HUES48 (cell line): ENCODE data around the gene EIPR1.
A peak's percentile ranks its signal among the peaks of the same experiment; 100 is the strongest.

Experiments used
- H3K27ac ChIP-seq: one replicate; pipeline ENCODE4 v1.7.0; 2013; ENCODE audit warnings: low read depth, low read length, inconsistent platforms
- H3K27me3 ChIP-seq: 2 replicates; pipeline ENCODE4 v1.6.1; 2013; ENCODE audit warnings: mild to moderate bottlenecking, low read length; ENCODE audit not compliant: control insufficient read depth, insufficient read depth
- H3K36me3 ChIP-seq: 2 replicates; pipeline ENCODE4 v1.6.1; 2013; ENCODE audit warnings: low read length; ENCODE audit not compliant: control insufficient read depth, insufficient read depth
- H3K4me1 ChIP-seq: 2 replicates; pipeline ENCODE4 v1.6.1; 2013; ENCODE audit warnings: mild to moderate bottlenecking, low read length; ENCODE audit not compliant: control insufficient read depth, insufficient read depth
- H3K4me3 ChIP-seq: 2 replicates; pipeline ENCODE4 v1.5.1; 2013; ENCODE audit warnings: mild to moderate bottlenecking, low read depth, low read length
- H3K9ac ChIP-seq: 2 replicates; pipeline ENCODE4 v1.6.1; 2013; ENCODE audit warnings: mild to moderate bottlenecking, low read depth, low read length, moderate library complexity
- H3K9me3 ChIP-seq: 2 replicates; pipeline ENCODE4 v1.6.1; 2013; ENCODE audit warnings: low read length; ENCODE audit not compliant: control insufficient read depth, insufficient read depth

Gene EIPR1

DNA sequence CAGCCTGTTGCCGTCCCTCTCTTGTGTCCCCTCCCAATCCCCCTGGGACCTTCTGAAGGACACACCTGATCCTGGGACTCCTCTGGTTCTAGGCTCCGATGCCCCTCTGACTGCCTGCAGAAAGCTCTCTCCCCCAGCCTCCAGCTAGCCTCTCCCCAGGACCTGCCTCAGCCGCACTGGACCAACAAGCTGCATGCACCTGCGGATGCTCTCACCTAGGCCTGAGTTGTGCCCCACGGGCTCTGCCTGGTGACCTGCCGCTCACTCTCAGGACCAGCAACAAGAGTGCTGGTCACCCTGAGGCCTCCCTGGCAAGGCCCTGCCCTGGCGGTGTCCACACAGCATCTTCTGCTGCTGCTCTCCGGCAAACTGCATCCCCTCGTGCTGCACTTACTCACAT, 63.0 kb downstream of the EIPR1 start:
- Histone ChIP-seq H3K4me1 (no peaks in the 10 kb centered on the region), H3K9ac (no peak overlapping the region), H3K9me3 (no peaks in the 10 kb centered on the region), H3K36me3 (no peaks in the 10 kb centered on the region), H3K27me3 (no peaks in the 10 kb centered on the region), H3K27ac (no peak overlapping the region), H3K4me3 (no peak overlapping the region)

- H3K4me1 ChIP-seq = no peaks in the 10 kb centered on the region
- H3K27ac ChIP-seq = no peak overlapping the region
- no peaks in the 10 kb centered on the region for H3K27me3 ChIP-seq
- no peaks in the 10 kb centered on the region for H3K36me3 ChIP-seq
- no peak overlapping the region for H3K9ac ChIP-seq
- H3K9me3 ChIP-seq = no peaks in the 10 kb centered on the region
- no peak overlapping the region for H3K4me3 ChIP-seq
Measured at GRCh38 chr2:3313781-3314375, 63.7 kb downstream of the EIPR1 start.

- Histone ChIP-seq H3K4me3 (no peak overlapping the region), H3K36me3 (no peaks in the 10 kb centered on the region), H3K4me1 (0 out of 2 replicates have a peak, but pooled peaks cover 6% of the 10 kb centered on the region), H3K9ac (no peak overlapping the region), H3K27ac (no peak overlapping the region), H3K27me3 (no peaks in the 10 kb centered on the region), H3K9me3 (no peaks in the 10 kb centered on the region)
Measured at GRCh38 chr2:3312576-3313345, 64.9 kb downstream of the EIPR1 start.

DNA sequence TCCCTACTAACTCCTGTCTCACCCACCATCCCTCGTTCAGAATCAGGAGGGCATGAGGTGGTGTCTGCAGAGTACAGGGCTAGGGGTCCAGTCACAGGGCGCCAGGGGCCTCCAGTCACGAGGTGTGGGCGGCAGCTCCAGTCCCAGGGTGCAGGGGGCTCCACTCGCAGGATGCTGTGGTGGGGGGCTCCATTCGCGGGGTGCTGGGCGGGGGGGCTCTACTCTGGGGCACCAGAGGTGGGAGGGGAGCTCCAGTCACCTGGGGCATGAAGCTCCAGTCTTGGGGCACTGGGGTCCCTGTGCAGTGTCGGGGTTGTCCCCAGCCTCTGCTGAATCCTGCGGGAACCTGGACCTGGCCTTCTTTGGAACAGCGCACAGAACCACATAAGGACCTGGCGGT, 66.0 kb downstream of the EIPR1 start:
- Histone ChIP-seq H3K9ac (no peak overlapping the region), H3K4me1 (0 out of 2 replicates have a peak, but pooled peaks cover 6% of the 10 kb centered on the region), H3K27me3 (no peaks in the 10 kb centered on the region), H3K4me3 (no peak overlapping the region), H3K9me3 (no peaks in the 10 kb centered on the region), H3K36me3 (no peaks in the 10 kb centered on the region), H3K27ac (no peak overlapping the region)

DNA sequence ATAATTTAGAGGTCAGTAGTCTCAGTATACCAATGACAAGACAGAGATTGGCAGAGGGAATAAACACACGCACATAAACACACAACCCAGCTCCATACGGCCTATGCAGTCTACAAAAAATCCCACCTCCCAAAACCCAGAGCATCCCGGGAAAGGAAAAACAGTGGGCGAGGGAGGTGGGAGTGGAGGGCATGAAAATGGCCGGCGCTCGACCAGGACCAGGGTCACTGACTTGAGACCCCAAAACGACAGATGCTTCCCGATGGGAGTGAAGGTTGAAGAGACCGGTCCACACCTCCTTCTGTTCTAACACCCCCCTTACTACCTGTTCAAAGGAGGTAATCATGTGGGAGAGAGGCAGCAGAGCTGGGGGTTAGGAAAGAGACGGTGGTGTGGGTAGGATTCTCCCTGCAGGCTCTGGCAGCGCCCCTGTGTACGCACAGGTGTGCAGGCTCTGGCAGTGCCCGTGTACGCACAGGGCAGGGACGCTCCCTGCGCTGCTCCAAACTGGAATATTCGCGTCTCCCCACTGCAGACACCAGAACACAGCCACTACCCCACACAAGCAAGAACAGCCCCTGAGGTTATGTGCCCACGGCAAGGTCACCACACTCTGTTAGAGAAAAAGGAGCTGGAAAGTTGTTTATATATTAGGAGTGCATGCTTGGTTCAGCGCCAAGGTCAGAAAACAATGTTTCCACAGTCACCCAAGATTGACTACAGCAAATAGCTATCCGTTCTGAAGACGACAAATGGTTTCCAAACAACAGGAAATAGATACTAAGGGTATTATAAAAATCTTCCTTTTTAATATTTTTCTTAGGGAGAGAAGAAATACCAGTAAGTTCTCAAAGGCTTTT, 67.9 kb downstream of the EIPR1 start:
- no peak overlapping the region for H3K27ac ChIP-seq
- H3K36me3 ChIP-seq = no peaks in the 10 kb centered on the region
- no peak overlapping the region for H3K4me3 ChIP-seq
- H3K27me3 ChIP-seq = no peaks in the 10 kb centered on the region
- H3K4me1 ChIP-seq = 0 out of 2 replicates have a peak, but pooled peaks cover 6% of the 10 kb centered on the region
- H3K9me3 ChIP-seq = no peaks in the 10 kb centered on the region
- no peak overlapping the region for H3K9ac ChIP-seq

DNA sequence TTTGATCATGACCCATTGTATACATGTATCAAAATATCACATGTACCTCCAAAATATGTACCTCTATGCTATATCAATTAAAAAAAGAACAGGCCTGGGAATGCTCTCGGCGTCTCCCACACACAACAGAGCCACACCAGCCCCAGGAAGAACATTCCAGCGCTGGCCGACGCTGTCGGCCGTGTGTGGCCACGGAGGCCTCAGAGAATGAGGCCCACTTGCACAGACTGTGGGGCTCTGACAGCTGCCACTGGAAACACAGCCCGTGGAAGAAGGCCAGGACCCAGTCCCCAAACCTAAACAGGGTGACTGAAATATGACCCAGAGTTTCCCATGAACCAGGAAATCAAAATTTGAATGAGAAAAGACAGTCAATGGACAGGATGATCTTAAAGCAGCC, 69.7 kb downstream of the EIPR1 start:
- no peak overlapping the region for H3K27ac ChIP-seq
- no peaks in the 10 kb centered on the region for H3K9me3 ChIP-seq
- H3K4me3 ChIP-seq = no peak overlapping the region
- H3K4me1 ChIP-seq = peaks cover 12% of the 10 kb centered on the region
- no peak overlapping the region for H3K9ac ChIP-seq
- H3K27me3 ChIP-seq = no peaks in the 10 kb centered on the region
- no peaks in the 10 kb centered on the region for H3K36me3 ChIP-seq

- no peaks in the 10 kb centered on the region for H3K36me3 ChIP-seq
- H3K4me1 ChIP-seq = peaks cover 16% of the 10 kb centered on the region
- H3K27ac ChIP-seq = no peak overlapping the region
- no peak overlapping the region for H3K9ac ChIP-seq
- no peaks in the 10 kb centered on the region for H3K9me3 ChIP-seq
- H3K27me3 ChIP-seq = no peaks in the 10 kb centered on the region
- H3K4me3 ChIP-seq = no peak overlapping the region
Measured at GRCh38 chr2:3307236-3307635, 70.4 kb downstream of the EIPR1 start.

- Histone ChIP-seq H3K4me3 (no peak overlapping the region), H3K9me3 (no peaks in the 10 kb centered on the region), H3K4me1 (peaks cover 16% of the 10 kb centered on the region), H3K36me3 (no peaks in the 10 kb centered on the region), H3K9ac (no peak overlapping the region), H3K27me3 (no peaks in the 10 kb centered on the region), H3K27ac (no peak overlapping the region)
Measured at GRCh38 chr2:3305952-3306351, 71.7 kb downstream of the EIPR1 start.

DNA sequence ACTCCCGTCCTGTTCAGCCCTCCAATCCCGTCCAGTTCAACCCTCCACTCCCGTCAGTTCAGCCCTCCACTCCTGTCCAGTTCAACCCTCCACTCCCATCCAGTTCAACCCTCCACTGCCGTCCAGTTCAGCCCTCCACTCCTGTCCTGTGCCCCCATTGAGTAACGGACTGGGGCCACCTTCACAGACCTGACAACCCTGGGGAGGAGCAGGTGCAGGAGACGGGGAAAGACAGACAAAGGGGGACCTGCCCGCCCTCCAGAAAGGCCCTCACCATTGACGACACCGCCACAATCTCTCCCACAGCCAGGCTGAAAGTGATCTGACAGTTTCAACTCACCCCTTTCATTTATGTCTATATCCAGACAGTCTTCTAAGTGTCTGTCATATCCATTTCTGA, 72.2 kb downstream of the EIPR1 start:
- no peak overlapping the region for H3K9ac ChIP-seq
- no peak overlapping the region for H3K4me3 ChIP-seq
- peaks cover 18% of the 10 kb centered on the region for H3K4me1 ChIP-seq
- no peaks in the 10 kb centered on the region for H3K9me3 ChIP-seq
- no peaks in the 10 kb centered on the region for H3K27me3 ChIP-seq
- no peaks in the 10 kb centered on the region for H3K36me3 ChIP-seq
- H3K27ac ChIP-seq = no peak overlapping the region

- no peak overlapping the region for H3K4me3 ChIP-seq
- H3K36me3 ChIP-seq = no peaks in the 10 kb centered on the region
- no peak overlapping the region for H3K27ac ChIP-seq
- H3K9me3 ChIP-seq = no peaks in the 10 kb centered on the region
- H3K4me1 ChIP-seq = peaks cover 26% of the 10 kb centered on the region
- peak overlapping the region; percentile 22 for H3K9ac ChIP-seq
- no peaks in the 10 kb centered on the region for H3K27me3 ChIP-seq
Measured at GRCh38 chr2:3303583-3304406, 73.8 kb downstream of the EIPR1 start.
